Measurements from ENCODE around the gene FGD6.
"Not testable (repeated sequence)": the region's sequence is repeated elsewhere in the genome, so short reads cannot be mapped to it uniquely, and the experiment has no call there.

Gene FGD6

DNA sequence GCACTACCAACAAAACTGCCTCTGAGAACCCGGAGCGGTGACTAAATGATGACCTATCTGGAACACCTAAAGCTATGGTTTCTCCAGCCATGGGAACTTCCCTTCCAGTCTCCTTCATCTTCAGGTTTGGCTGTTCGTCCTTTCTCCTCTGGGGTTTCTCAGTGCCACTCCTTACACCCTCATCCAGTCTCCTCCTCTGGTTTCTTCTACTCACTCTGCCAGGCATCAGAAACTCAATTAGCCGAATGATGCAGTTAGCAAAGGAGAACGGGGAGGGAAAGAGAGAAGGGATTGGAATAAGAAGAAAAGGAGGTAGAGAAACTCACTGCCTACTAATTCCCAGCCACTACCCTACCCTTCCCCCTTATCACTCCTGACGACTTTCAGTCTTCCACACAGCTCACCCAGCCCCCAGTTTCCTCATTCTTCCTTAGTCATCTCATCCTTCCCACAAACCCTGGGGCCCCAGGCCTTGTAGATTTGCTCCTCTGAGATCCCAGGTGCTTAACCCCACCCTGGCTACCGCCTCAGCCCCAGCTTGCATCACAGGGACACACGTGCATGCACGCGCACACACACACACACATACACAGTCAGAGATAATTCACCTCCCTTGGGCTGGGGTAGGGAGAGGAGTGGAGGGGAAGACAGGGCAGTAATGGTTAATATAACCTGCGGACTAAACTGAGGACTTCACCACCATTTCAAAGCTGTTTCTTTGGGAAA lies 13.0 kb downstream of the FGD6 start:
- no peak for DNase-seq

DNA sequence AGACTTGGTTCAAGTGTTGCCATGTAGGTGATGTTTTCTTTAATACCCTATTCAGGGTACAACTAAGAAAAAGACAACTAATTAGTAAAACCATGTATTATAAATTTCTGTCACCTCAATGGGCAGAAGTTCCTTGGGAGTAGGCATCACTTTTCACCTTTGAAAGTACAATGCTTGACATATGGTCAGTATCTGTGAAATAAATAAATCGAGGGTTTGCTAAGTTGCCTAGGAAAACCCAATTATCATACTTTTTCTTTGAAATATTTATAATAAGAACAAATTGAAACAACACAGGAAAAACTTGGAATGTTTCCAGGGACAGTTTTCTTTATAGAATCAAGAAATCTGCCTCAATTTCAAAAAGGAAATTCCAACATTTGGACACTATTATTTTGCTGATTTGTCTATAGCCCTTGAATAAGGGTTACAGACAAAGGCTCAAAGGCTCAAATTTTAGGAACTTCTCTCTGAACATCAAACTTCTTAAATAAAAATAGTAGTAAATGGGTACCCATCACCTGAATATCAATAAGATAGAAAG lies 13.7 kb downstream of the FGD6 start:
- no peak for DNase-seq

DNA sequence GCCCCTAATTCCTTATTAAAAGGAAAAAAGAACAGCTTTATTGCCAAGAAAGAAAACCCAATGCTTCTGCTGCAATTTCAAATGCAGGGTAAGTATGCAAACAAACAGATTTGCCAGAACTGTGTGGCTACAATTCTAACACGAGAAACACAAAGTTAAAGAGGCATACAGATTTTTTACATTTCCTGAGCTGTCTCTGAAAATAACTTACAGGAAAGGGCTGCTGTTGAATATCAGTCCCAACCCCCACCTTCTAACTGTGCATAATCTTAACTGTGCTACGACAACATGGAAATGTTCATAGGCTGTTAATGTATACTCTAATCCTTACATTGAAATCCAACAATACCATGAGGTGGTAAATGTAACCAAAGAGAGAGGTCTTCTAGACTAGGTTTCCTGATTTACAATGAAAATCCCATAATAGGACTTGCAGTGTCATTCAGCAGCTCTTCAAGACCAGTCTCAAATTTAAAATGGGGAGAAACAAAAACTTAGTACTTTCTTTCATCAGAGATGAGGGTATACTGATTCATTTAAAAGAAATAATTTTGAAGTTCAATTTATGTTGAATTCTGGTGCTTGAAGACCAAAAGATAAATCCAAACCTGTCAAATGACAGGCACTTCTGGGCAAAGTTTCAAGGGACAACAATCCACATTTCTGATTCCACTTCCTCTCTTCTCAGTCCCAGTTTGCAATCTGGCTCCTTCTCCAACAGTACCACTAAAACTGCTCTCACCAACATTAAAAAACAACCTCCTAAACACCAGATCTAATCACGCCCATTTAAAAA lies 14.4 kb downstream of the FGD6 start:
- DNase-seq: no peak

DNA sequence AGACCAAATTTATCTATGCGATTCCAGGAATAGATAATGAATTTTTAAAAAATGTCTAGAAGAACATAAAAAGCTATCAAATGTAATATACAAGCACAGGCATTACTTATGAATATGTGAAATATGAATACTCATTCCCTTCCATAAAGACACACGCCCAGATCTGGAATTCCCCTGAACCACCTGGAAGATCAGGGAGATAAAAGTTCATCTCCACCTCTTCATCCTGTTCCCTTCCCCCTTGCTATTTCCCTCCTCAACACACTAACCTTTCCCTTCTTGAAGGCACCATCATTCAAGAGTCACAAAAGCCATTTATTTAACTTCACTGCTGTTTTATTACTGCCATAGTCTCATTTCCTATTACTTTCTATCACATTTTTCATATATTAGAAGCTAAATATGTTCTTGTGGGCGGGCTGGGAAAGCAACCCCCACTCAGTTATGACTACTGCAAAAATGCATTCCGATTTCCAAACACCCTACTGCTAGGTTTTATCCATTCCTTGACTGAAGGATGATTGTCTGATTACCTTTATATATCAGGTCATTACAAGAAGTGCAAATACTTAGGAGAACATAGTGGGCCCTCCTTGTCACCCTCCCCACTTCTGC lies 16.1 kb downstream of the FGD6 start:
- no peak for DNase-seq

DNA sequence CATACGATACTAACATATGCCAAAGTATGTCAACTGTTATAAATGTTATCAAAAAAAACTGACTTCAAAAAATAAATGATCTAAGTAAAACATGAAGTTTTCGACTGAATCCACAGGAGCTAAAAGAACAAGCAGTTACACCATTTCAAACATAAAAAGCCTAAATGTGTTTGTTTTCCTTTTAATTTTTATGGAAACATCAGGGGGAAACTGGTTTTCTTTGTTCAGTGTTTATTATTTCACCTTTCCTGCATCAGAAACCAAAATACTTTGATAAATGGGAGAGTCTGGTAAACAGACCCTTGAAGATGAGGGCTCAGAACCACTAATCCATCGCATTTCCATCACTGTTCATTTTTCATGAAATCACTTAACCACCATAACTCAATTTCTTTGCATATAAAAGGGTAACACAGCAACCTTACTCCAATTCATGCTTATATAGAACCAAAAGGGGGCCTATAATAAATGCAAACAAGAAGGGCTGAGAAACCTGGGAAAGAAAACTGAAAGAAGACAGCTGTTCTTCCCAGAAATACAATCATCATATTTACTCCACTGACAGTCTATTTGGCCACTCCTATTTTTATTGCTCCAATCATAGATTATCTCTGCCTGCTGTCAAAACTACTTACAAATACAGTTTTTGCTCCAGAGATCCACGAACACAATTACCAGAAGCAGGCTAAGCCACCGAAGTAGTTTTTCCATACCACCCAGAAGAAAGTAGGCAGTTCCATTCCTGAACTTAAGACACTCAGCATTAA lies 17.0 kb downstream of the FGD6 start:
- no peak for DNase-seq

DNA sequence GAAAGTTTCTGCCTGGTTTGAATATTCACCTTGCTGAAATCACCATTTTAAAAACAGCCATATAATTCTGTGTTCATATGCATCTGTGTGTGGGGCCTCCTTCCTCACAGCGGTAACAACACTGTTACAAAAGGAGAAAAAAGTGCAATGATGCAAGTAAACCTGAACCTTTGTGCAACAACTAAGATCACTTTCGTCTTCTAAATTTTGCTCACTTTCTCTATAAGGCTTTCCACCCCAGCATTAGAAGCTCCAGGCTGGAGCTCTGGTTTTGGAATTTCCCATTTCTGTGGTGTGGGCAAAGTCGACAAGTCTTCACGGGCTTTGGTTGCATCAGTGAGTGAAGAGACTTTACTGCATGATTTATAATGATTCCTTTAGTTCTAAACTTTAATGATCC lies 18.4 kb downstream of the FGD6 start:
- no peak for DNase-seq

DNA sequence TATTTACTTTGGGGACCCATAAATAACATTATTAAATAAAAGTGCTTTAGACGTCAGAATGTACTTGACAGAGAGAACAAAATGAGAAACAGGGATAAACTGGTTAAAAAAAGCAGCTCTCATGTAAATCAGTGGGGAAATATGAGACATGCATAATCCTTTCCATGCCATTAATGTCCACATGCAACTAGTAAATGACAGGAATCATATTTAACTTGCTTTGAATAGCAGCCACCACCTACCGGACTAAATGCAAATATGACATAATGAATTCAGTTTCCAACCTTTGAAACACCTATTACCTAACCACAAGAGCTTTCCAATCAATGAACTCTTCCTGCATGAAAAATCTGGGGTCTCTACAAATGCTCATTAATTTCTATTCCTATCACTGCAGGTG lies 19.6 kb downstream of the FGD6 start:
- no peak for DNase-seq

DNA sequence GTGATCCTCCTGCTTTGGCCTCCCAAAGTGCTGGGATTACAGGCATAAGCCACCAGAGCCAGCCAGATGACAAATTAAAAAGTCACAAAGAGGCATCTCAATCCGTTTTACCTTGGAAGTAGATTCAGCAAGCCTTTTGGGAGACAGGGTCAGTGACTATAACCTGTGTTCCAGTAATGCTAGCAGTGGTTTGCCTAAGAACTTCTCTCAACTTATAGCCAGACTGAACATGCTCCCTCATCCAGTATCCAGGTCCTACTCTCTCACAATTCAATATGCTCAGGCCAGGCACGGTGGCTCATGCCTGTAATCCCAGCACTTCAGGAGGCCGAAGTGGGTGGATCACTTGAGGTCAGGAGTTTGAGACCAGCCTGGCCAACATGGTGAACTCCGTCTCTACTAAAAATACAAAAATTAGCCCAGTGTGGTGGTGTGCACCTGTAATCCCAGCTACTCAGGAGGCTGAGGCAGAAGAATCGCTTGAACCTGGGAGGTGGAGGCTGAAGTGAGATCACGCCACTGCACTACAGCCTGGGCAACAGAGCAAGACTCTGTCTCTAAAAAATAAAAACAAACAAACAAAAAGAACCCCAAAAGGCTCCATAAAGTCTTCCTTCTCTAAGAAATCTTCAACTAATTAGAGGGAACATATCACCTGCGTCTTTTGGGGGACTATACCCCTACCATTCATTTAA lies 20.2 kb downstream of the FGD6 start:
- DNase-seq: not testable (repeated sequence)

DNA sequence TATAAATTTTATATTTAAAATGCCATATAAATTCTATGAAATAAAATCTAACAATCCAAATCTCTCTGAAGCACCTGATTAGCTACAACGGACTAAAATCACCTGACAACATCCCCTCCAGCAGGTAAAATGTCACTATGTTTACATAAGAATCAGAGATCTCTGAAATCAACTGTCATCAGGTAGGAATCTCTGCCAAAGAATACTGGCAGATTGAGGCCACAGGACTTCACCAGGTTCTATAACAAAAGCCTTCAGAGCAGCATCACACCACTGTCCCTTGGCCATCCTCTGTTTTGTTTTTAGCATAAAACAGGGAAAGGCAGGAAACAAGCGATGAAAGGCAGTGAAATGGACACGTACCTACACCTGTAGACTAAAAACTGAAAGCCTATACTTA lies 22.1 kb downstream of the FGD6 start:
- no peak for DNase-seq

DNA sequence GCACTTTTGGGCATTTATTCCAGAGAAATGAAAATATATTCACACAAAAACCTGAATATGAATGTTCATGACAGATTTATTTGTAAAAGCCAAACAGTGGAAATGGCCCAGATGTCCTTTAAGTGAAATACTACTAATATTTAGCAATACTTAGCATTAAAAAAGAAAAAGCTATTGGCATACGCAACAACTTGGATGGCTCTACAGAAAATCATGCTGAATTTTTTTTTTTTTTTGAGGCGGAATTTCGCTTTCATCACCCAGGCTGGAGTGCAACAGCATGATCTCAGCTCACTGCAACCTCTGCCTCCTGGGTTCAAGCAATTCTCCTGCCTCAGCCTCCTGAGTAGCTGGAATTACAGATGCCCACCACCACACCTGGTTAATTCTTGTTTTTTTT lies 24.1 kb downstream of the FGD6 start:
- no peak for DNase-seq

DNA sequence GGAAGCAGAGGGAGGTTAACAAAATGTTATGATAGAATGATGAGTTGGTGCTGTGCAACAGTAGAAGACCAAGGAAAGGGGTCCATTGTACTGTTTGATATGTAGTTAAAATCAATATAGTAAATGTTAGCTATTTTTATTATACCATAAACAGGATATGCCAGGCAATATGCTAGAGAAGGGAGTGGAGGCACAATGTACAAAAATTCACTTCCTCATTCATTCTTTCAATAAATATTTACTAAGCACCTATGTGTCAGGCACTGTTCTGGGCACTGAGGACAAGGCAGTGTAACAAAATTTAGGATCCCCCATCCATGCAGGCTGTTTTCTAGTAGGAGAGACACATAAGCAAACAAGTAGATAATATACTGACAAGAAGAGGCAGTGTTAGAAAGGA lies 25.0 kb downstream of the FGD6 start:
- DNase-seq: no peak

DNA sequence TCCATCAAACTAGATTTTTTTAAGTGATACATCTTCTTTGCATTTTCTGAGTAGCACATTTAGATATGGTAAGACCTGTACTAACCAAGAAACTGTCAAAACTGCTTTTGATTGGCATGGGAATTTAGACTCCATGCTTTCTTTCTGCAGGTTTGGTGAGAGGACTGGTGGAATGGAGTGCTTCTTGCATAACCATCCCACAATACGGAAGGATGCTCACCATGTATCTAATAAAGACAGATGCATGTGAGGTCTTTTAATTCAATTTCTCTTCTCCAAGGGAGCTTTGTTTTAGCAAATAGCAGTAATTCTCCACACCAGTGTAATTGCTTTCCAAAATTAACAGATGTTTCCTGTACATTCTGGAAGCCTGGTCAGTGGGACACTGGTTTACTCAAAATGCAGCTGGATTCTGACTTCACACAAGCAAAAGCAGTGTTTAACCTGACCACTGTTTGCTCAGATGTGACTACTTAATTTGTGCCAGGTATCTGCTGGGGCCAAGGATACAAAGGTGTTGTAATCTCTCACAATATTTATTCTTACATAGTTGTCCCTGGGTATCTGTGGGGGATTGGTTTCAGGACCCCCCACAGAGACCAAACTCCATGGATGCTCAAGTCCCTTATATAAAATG lies 26.1 kb downstream of the FGD6 start:
- DNase-seq: no peak

DNA sequence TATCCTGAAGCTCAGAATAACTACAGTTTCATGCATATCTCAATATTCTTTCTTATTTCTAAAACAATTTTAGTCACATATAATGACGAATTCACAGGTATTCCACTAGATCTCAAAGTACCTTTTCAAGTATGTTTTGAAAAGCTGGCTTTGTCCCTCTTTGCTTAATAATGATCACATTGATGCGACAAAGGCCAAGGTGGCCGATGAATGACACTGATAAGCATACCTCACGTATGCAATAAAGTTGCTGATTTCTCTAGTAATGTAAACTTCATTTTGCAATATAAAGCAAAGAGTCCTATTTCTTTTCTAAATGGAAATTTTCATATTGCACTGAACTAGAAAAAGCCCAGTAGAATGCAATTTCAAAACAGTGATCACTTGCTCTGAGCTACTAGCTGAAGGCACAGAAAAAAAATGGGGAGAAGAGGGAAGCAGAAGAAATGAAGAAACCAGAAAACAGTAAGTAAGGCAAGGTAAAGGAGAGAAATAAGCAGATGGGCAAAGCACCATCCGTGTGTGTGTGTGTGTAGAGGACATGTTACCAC lies 29.3 kb downstream of the FGD6 start:
- no peak for DNase-seq

DNA sequence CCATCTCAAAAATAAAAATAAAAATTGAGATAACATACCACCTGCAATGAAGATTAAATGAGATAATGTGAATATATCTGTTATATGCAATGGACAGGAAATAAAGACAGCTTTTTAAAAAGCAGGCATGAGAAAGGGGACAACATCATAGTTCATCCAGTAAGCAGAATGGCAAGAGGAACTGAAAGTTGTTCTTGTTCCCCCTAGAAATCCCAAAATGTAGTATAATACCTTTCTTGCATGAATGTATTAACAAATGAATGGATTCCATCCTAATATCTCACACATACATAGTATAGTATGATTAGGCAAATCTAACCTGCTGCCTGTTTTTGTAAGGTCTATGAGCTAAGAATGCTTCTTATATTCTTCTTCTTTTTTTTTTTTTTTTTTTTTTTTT lies 31.4 kb downstream of the FGD6 start:
- no peak for DNase-seq

DNA sequence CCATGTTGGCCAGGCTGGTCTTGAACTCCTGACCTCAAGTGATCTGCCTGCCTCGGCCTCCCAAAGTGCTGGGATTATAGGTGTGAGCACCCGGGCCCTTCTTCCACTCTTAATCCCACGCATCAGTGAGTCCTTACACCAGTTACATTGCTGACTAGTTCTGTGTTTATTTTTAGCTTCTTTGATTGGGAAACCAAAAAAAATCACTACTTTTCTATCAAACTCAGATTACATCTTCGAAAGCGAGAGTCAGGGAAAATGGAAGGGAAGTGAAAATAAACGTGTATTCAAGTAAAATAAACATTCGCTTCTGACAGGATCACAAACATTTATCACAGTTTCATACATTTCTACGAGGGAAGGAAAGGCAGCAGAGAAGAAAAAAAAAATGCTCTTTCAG lies 32.2 kb downstream of the FGD6 start:
- no peak for DNase-seq

DNA sequence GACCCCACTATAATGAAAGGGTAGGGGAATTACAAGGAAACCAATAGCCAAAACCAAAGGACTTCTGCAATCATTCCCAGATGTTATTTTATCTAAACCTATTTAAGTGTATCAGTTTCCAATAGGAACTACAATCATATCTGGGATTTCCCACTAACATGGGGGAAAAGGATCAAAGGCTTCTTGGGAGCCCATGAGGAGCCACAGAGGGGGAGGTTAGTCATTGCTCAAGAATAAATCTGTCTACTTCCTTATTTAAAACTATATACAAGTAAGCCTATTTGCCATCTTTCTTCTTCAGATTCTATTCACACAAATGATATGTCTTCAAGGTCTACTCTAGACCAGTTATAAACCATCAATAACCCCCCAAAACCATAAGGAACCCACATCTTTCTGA lies 33.1 kb downstream of the FGD6 start:
- no peak for DNase-seq

DNA sequence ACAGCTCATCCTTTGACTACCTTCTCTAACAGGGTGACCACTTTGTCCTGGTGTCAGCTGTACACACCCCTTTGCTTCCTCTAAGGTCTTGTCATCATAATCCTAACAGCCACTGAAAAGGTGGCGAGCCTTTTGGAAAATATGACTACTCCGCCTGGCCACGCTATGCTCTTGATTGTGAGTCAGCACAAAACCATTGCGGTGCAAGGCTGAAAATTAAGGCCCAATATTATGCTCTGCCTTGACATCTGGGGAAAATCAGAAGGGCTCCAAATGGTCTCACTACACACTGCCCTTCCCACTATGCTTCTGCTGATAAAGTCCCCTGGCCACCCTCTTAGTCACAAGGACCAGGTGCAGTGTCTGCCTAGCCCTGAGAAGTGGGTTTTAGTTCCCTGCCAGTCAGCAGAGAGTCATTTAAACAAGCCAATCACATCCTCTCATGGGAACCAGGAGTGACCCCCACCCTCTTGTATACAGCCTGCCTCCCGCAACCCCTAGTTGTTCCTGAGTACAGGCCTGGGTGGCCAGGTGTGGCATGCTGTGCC lies 34.3 kb downstream of the FGD6 start:
- DNase-seq: no peak

DNA sequence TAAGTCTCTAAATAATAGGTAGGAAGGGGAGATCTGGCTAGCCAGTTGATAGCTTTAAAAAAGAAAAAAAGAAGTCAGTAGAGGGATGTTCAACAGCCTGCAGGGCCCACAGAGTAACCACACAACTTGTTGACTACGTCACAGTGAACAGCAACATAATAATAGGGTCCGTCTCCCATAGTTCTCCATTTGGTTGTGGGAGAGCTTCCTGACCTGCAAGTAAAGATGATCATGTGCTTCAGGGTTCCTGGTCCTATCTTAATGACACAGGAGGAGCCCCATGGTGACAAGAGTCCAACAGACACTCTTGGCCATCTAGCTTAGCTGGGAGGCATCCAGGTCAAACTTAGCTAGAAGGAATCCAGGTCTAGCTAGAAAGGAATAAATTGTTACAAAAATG lies 36.2 kb downstream of the FGD6 start:
- no peak for DNase-seq

DNA sequence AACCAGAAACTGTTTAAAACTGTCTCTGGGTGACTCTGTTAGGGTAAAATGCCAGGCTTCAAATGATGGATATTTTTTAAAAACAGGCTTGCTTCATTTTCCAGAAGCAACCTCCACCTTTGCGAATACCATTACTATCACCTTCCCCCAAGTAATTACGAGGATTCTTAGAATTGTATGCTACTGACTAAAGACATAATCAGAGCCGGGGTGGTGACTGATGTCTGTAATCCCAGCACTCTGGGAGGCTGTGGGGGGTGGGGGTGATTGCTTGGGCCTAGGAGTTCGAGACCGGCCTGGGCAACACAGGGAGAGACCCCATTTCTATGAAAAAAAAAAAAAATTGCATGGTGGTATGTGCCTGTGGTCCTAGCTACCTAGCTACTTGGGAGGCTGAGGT lies 38.3 kb downstream of the FGD6 start:
- no peak for DNase-seq

DNA sequence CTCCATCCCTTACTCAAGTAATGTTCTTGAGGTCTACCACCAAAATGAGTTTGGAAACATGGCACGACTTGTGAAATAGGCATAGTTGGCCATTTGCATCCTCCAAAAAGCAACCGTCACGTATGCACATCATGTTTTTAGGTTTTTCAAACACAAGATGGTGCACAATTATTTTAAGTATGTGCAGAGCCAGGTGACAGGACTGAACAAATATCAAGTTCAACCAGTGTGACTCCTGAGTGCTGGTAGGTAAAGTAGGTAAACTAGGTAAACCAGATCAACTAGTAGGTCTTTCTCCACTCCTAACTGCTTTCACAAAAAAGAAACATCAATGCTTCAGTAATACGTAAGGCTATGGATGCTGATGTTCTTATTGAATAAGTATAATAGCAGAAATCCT lies 39.1 kb downstream of the FGD6 start:
- no peak for DNase-seq

DNA sequence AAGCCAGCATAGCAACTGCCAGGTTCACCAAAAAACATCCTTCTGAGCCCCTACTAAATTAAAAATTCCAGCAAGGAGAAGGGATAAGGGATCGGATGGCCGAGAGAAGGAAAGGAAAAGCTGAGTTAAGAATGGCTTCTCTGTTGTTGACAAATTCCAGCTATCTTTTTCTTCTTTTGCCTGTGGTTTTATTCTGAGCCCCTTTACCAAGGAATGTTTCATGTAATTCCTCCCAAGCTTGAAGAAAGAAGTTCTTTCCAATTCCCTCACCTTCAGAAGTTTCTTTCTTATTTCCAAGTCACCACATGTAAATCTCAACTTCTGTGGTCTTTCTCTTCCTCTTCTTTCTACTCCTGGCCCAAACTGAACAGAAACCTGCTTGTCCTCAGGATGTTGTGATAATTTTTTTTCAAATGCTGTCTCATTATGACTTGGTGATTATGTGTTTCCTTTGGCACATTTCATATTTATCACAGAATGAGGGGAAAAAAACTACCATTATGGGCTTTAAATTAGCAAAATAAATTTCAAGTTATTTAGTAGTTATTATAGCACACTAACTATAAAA lies 40.0 kb downstream of the FGD6 start:
- DNase-seq: no peak

Measured in NCI-H1694 treated with DMSO at 0.1 percent for 48 hours (cell line).